ENCODE data around the gene CNST.

- TF ChIP-seq CTCF (optimal IDR thresholded peaks at IDR 0.05 in 1 of 3, IDR thresholded peaks at IDR 0.05 in 1 of 3, conservative IDR thresholded peaks at IDR 0.05 in 1 of 3; ENCODE audit: extremely low read depth in 1 of 3, insufficient read depth in 2 of 3, low read length in 3 of 3) (no peak), EZH2 (IDR thresholded peaks at IDR 0.05; ENCODE audit: low read length) (no peak)
Measured at GRCh38 chr1:246691622-246692495, 125.6 kb downstream of the CNST start.
